GM12865 (cell line): Measurements from ENCODE around the gene ASB17.
"Not testable (repeated sequence)": the region's sequence is repeated elsewhere in the genome, so short reads cannot be mapped to it uniquely, and the experiment has no call there.

Source experiments
- DNase-seq: peaks from one replicate; pipeline ENCODE4 v3.0.0; 2010; ENCODE audit warnings: low read depth
- H3K4me3 ChIP-seq: 2 replicates; pipeline ENCODE4 v1.5.1; 2011; ENCODE audit warnings: mild to moderate bottlenecking, low read depth, low read length, control low read depth
- TF ChIP-seq, protein P1 (sequence below): IDR thresholded peaks from 2 replicates; pipeline ENCODE4 v1.5.1; 2011; ENCODE audit warnings: low read length, control low read depth, low read depth, inconsistent platforms; ENCODE audit not compliant: insufficient read depth; ENCODE audit errors: missing control alignments

ASB17 gene, protein sequence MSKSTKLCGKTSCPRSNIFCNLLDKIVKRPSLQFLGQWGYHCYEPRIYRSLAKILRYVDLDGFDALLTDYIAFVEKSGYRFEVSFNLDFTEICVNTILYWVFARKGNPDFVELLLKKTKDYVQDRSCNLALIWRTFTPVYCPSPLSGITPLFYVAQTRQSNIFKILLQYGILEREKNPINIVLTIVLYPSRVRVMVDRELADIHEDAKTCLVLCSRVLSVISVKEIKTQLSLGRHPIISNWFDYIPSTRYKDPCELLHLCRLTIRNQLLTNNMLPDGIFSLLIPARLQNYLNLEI

DNA sequence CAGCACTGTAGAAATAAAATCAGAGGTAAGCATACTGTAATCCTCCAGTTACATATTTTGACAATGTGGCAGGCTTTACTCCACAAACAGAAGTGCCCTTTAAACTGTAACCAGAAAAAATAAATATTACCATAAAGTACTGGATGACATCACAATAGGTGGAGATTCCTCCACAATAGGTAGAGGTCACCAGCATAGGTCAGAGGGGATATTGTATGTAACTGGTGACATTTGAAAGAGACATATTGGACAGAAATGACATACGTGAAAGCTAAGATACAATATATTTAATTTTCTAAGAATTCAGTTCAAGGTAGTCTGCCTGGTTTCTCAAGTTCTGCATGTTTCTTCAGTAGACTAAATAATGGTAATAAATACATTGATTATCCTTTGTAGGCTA is at the start of gene ASB17:
Gene ASB17, minus strand, starts transcription at position 101 of the 400 bp plus-strand sequence. CDS start 113 bp downstream, outside the sequence.
- no peak for DNase-seq
- TF ChIP-seq, protein P1, sequence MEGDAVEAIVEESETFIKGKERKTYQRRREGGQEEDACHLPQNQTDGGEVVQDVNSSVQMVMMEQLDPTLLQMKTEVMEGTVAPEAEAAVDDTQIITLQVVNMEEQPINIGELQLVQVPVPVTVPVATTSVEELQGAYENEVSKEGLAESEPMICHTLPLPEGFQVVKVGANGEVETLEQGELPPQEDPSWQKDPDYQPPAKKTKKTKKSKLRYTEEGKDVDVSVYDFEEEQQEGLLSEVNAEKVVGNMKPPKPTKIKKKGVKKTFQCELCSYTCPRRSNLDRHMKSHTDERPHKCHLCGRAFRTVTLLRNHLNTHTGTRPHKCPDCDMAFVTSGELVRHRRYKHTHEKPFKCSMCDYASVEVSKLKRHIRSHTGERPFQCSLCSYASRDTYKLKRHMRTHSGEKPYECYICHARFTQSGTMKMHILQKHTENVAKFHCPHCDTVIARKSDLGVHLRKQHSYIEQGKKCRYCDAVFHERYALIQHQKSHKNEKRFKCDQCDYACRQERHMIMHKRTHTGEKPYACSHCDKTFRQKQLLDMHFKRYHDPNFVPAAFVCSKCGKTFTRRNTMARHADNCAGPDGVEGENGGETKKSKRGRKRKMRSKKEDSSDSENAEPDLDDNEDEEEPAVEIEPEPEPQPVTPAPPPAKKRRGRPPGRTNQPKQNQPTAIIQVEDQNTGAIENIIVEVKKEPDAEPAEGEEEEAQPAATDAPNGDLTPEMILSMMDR, result no peak
- H3K4me3 ChIP-seq, result no peak within 1 kb of the TSS

DNA sequence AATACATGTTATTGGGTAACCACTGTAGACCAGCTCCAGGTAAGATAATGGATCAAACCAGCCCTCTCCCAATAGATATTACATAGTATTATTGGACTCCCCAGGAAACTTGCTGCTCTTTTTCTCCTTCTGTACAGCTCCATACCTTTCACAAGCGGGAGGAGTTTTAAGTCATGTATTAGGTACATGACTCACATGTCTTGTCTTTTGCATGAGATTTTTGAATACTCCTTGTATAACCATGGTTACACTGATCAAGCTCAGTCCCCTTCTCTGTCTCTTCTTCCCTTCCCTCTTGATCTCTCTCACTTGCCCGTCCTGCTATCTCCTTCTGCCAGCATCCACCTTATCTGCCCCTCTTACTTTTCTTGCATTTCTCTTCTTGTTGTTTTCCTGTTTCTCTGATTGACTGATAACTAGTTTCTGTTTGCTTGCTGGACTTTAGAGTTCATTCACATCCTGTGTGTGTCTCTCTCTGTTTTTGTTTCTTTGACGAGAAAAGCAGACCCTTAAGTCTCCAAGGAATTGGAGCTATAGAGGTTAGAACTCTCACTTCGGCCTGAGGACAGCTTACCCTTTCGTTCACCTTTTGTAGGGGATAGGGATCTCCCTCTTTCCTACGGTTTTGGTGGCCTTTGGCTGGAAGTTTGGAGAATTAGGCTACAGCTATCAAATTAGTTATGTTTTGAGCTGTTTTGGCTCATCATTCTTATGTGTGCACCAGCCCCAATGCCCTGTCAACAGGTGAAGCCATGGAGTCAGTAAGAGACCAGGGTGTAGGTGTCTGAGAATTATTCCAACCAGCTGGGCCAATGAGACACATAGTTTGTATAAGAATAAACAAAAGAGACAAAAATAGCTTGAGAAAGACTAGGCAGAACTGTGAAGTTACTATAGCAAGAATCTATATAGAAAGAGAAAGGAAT is 49.0 kb upstream of the ASB17 start:
- TF ChIP-seq, protein P1, result no peak
- DNase-seq, result peak; percentile 76
- H3K4me3 ChIP-seq, result peak overlapping the region; percentile 20; the same call in 1 of the 2 replicates

DNA sequence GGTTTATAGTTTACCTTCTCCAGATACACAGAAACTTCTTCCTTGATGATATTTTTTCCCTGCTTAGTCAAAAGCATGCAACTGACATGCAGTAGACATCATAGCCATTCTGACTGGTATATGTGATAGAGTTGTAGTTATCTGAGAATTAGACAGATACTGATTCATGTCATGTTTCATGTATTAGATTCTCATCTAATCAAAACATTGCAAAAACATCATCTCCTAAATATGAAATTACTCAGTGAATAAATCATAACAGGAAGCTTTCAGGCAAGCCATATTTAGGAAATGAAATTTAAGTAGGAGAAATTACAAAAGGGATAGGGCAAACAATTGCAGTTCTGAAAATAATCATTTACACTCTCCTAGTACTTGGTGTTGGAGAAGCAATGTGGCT is 38.4 kb upstream of the ASB17 start:
- TF ChIP-seq, protein P1, result no peak
- DNase-seq, result no peak
- no peak overlapping the region for H3K4me3 ChIP-seq

DNA sequence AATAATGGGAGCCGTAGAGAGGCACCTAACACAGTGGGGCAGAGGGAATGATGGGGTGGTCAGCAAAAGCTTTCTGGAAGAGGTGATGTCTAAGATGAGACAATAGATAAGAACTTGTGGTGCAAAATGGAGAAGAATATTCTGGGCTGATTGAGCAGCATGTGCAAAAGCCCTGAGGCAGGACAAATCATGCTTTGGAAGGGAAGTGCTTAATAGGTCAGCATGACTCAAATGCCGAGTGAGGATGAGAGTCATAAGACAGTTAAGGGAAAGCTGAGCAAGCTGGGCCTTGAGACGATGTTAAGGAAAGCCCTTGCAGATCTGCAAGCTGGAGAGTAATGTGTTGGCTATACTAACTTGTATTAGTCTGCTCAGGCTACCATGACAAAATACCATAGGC is 37.3 kb upstream of the ASB17 start:
- no peak overlapping the region for H3K4me3 ChIP-seq
- TF ChIP-seq, protein P1, result no peak
- DNase-seq, result no peak

DNA sequence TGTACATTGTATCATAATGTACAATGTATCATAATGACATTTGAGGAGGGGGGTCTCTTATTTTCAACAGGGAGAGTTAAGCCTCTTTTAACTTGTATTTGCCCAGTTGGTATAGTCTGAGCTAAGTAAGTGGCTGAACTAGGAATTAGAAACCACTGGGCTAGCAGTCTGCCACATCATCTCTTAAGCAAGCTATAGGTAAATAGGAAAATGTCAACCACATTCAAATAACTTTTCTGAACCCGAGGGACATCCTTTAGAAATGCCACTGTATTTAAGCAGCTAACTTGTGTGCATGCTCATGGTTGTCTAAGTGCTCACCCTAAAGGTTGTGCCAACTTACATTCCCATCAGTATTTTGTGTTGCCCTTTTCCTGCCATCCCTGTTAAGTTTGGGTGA is 35.5 kb upstream of the ASB17 start:
- no peak for DNase-seq
- H3K4me3 ChIP-seq, result no peak overlapping the region
- TF ChIP-seq, protein P1, result no peak

DNA sequence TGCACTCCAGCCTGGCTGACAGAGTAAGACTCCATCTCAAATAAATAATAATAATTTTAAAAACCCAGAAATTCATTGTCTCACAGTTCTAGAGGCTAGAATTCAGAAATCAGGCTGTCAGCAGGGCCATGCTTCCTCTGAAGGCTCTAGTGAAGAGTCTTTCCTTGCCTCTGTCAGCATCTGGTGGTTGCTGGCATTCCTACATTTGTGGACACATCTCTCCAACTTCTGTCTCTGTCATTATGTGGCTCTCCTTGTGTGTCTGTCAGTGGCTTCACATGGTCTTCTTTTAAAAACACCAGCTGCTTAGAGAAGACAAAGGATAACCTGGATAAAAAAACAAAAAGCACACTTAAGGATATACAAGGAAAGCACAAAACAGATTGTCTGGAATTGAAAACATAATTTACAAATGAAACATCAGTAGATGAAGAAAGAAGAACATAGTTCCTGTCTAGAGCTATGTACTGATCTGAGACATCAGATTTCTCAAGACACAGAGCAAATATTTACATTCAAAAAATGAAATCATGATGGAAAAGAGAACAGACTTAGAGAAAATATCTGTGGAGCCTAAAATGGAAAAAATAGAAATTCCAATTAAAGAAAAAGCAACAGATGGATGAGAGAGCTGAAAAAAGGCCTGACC is 32.7 kb upstream of the ASB17 start:
- no peak overlapping the region for H3K4me3 ChIP-seq
- TF ChIP-seq, protein P1, result no peak
- DNase-seq, result no peak

DNA sequence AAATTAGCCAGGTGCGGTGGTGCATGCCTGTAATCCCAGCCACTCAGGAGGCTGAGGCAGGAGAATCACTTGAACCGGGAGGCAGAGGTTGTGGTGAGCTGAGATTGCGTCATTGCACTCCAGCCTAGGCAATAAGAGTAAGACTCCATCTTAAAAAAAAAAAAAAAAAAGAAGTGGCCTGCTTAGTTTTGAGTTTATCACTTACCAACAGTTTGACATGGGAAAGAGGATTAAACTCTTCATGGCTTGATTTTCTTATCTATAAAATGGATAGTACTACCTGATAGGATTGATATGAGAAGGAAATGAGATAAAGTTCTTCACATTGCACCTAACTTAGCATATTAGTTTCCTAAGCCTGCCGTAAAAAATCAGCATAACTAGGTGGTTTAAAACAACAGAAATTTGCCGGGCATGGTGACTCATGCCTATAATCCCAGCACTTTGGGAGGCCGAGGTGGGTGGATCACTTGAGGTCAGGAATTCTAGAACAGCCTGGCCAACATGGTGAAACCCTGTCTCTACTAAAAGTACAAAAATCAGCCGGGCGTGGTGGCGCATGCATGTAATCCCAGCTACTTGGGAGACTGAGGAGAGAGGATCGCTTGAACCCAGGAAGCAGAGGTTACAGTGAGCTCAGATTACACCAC is 32.0 kb upstream of the ASB17 start:
- H3K4me3 ChIP-seq, DNase-seq: not testable (repeated sequence)
